ENCODE measurements around the gene GREB1.

- no peak for TF ChIP-seq EP300 (IDR thresholded peaks at IDR 0.05)
- TF ChIP-seq, protein P1, sequence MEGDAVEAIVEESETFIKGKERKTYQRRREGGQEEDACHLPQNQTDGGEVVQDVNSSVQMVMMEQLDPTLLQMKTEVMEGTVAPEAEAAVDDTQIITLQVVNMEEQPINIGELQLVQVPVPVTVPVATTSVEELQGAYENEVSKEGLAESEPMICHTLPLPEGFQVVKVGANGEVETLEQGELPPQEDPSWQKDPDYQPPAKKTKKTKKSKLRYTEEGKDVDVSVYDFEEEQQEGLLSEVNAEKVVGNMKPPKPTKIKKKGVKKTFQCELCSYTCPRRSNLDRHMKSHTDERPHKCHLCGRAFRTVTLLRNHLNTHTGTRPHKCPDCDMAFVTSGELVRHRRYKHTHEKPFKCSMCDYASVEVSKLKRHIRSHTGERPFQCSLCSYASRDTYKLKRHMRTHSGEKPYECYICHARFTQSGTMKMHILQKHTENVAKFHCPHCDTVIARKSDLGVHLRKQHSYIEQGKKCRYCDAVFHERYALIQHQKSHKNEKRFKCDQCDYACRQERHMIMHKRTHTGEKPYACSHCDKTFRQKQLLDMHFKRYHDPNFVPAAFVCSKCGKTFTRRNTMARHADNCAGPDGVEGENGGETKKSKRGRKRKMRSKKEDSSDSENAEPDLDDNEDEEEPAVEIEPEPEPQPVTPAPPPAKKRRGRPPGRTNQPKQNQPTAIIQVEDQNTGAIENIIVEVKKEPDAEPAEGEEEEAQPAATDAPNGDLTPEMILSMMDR (IDR thresholded peaks at IDR 0.05): no peak
- TF ChIP-seq POLR2A (IDR thresholded peaks at IDR 0.05): no peak
Measured at GRCh38 chr2:11584525-11585056, 50.7 kb downstream of the GREB1 start.

Measured in gastroesophageal sphincter (tissue), 3 donors.